ENCODE measurements around the gene MYOZ3.

Gene MYOZ3

GRCh38 chr5:150706776-150707390 is 45.8 kb downstream of the MYOZ3 start:
- no peak for DNase-seq

- no peak for DNase-seq
Observed at GRCh38 chr5:150710165-150710564, 49.1 kb downstream of the MYOZ3 start.

GRCh38 chr5:150723845-150724244 is 62.8 kb downstream of the MYOZ3 start:
- DNase-seq, result no peak
